ENCODE results near the gene PWWP2A. TPM values are rescaled to one million over a fixed set of nuclear protein-coding genes. Genes with fewer than 3 reads are reported as not detected.

Gene PWWP2A, protein sequence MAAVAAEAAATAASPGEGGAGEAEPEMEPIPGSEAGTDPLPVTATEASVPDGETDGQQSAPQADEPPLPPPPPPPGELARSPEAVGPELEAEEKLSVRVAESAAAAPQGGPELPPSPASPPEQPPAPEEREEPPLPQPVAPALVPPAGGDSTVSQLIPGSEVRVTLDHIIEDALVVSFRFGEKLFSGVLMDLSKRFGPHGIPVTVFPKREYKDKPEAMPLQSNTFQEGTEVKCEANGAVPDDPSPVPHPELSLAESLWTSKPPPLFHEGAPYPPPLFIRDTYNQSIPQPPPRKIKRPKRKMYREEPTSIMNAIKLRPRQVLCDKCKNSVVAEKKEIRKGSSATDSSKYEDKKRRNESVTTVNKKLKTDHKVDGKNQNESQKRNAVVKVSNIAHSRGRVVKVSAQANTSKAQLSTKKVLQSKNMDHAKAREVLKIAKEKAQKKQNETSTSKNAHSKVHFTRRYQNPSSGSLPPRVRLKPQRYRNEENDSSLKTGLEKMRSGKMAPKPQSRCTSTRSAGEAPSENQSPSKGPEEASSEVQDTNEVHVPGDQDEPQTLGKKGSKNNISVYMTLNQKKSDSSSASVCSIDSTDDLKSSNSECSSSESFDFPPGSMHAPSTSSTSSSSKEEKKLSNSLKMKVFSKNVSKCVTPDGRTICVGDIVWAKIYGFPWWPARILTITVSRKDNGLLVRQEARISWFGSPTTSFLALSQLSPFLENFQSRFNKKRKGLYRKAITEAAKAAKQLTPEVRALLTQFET
- total RNA-seq, result 10 to 100 TPM; 12.9 to 46.3 (median 28.1) TPM

GRCh38 chr5:160119142-160119904 is at the start of gene PWWP2A:
TSS of gene PWWP2A (minus strand) at chr5:160119450. CDS start at chr5:160119388, 62 bp downstream.
- H3K9me3 ChIP-seq, result no peaks in the 10 kb centered on the region
- intact Hi-C loops (cut with DNase I; ENCODE audit: low total_unique reads), result no loop called here
- no peaks in the 10 kb centered on the region for H3K36me3 ChIP-seq
- H3K4me3 ChIP-seq, result peak within 1 kb of the TSS; percentile 58 to 92
- TF ChIP-seq, protein P1, sequence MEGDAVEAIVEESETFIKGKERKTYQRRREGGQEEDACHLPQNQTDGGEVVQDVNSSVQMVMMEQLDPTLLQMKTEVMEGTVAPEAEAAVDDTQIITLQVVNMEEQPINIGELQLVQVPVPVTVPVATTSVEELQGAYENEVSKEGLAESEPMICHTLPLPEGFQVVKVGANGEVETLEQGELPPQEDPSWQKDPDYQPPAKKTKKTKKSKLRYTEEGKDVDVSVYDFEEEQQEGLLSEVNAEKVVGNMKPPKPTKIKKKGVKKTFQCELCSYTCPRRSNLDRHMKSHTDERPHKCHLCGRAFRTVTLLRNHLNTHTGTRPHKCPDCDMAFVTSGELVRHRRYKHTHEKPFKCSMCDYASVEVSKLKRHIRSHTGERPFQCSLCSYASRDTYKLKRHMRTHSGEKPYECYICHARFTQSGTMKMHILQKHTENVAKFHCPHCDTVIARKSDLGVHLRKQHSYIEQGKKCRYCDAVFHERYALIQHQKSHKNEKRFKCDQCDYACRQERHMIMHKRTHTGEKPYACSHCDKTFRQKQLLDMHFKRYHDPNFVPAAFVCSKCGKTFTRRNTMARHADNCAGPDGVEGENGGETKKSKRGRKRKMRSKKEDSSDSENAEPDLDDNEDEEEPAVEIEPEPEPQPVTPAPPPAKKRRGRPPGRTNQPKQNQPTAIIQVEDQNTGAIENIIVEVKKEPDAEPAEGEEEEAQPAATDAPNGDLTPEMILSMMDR (IDR thresholded peaks at IDR 0.05), result peak in 3 of 4 experiments; percentile 2 to 34 (median 15)
- TF ChIP-seq POLR2A (IDR thresholded peaks at IDR 0.05), result peak; percentile 69 to 90
- no peaks in the 10 kb centered on the region for H3K27me3 ChIP-seq
- peak; percentile 98 to 100 for DNase-seq
- peaks cover 0 to 7% of the 10 kb centered on the region in 2 donors for H3K4me1 ChIP-seq
- H3K27ac ChIP-seq, result peak within 1 kb of the TSS; percentile 96

DNA sequence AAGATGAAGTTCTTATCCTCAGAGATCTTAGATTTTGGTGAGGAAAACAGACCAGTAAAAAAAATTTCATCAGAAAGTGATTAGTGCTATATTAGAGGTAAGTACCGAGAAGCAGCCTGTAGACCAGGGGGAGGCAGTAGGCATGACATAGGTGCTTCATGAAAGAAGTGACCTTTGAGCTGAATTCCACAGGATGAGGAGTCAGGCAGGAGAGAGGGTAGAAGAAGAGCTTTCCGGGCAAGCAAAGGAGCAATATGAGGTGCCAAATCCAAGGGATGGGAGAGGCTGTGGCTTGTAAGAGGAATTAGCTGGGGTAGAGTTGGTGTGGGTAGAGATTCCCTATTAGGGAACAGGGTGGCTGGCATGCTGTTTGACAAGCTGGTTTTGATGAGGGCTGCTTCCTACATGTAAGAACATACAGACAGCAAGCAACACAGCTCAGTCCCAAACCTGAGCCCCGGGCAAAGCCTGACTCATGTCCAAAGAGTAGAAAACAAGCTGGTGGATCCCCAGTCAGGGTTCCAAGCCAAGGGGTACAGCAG is 48.4 kb upstream of the PWWP2A start:
- no peaks in the 10 kb centered on the region for H3K9me3 ChIP-seq
- H3K36me3 ChIP-seq, result no peaks in the 10 kb centered on the region
- no peaks in the 10 kb centered on the region for H3K27me3 ChIP-seq
- TF ChIP-seq, protein P1 (IDR thresholded peaks at IDR 0.05), result no peak
- no peak for TF ChIP-seq POLR2A (IDR thresholded peaks at IDR 0.05)
- peaks cover 0 to 13% of the 10 kb centered on the region in 2 donors for H3K4me1 ChIP-seq
- intact Hi-C loops (cut with DNase I; ENCODE audit: low total_unique reads), result no loop called here
- DNase-seq, result no peak
- H3K4me3 ChIP-seq, result no peak overlapping the region
- H3K27ac ChIP-seq, result no peak overlapping the region

DNA sequence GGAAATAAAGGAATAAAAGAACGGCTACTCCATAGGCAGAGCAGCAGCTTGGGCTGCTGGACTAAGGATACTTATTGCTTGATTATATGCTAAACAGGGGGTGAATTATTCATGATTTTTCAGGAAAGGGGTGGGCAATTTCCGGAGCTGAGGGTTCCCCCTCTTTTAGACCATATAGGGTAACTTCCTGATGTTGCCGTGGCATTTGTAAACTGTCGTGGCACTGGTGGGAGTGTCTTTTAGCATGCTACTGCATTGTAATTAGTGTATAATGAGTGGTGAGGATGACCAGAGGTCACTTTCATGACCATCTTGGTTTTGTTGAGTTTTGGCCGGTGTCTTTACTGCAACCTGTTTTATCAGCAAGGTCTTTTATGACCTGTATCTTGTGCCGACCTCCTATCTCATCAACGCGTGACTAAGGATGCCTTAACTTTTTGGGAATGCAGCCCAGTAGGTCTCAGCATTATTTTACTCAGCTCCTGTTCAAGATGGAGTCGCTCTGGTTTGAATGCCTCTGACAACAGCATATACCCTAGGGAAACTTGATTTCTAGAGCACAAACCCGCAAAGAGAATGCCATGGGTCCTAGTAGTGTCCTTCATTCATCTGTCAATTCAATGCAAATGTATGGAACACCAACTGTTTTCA is 47.8 kb upstream of the PWWP2A start:
- Histone ChIP-seq H3K4me1 (peaks cover 0 to 13% of the 10 kb centered on the region in 2 donors), H3K9me3 (no peaks in the 10 kb centered on the region), H3K27me3 (no peaks in the 10 kb centered on the region), H3K36me3 (no peaks in the 10 kb centered on the region), H3K4me3 (no peak overlapping the region), H3K27ac (peak overlapping the region in 1 of 2 donors; percentile 79)
- intact Hi-C loops (cut with DNase I; ENCODE audit: low total_unique reads), result no loop called here
- no peak for TF ChIP-seq POLR2A (IDR thresholded peaks at IDR 0.05)
- TF ChIP-seq, protein P1 (IDR thresholded peaks at IDR 0.05), result no peak
- DNase-seq, result no peak

DNA sequence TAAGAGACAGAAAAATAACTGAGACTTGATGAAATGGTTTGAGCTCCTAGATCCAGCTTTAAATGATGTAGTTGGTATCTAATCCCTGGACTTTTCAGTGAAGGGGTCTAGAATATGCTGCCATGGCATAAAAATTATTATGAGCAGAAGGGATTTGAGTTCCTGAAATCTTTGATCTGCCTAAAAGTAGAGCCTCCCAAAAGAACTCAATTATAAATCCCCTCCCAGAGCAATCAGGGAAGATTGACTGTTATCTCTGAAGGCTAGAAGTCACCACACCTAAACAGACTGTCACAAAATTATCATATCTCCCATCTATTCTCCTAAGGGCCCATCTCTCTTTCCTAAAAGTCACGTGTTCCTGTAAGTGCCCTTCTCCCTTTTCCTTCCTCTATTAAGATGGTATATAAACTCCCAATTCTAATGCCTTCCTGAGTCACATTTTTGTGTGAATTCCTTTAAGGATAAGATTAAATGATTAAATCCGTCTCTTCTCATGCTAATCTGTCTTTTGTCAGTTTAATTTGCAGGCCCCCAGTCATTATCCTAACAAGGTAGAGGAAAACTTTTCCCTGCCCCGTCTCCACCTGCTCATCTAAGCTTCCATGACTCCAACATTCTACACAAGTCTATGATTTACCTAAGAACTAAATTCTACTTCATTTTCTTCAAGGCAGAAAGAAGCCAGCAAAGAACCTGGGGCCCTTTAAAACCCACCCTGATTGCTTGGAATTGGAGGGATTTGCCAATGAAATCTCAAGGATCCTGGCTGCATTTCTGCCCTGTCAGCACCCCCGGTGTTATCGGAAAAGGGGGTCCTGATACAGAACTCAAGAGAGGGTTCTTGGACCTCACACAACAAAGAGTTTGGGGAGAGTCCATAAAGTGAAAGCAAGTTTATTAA is 47.1 kb upstream of the PWWP2A start:
- intact Hi-C loops (cut with DNase I; ENCODE audit: low total_unique reads), result no loop called here
- TF ChIP-seq, protein P1 (IDR thresholded peaks at IDR 0.05), result no peak
- no peak for TF ChIP-seq POLR2A (IDR thresholded peaks at IDR 0.05)
- H3K4me1 ChIP-seq, result peaks cover 0 to 13% of the 10 kb centered on the region in 2 donors
- DNase-seq, result no peak
- H3K36me3 ChIP-seq, result no peaks in the 10 kb centered on the region
- H3K4me3 ChIP-seq, result no peak overlapping the region
- no peaks in the 10 kb centered on the region for H3K9me3 ChIP-seq
- peak overlapping the region; percentile 79 for H3K27ac ChIP-seq
- no peaks in the 10 kb centered on the region for H3K27me3 ChIP-seq
